ENCODE results near the gene PTMA.

PTMA gene

GRCh38 chr2:231674587-231675338 lies 33.6 kb upstream of the PTMA start:
- peak in 2 of 3 donors; percentile 24 to 47 for DNase-seq (ENCODE audit: low read depth in 3 of 3, low spot score in 1 of 3)

- no peak for DNase-seq (ENCODE audit: low read depth in 3 of 3, low spot score in 1 of 3)
Observed at GRCh38 chr2:231676243-231676642, 32.1 kb upstream of the PTMA start.

GRCh38 chr2:231677632-231678104 lies 30.7 kb upstream of the PTMA start:
- DNase-seq (ENCODE audit: low read depth in 3 of 3, low spot score in 1 of 3) = peak; percentile 61 to 75 (median 73)

- DNase-seq (ENCODE audit: low read depth in 3 of 3, low spot score in 1 of 3) = no peak
Observed at GRCh38 chr2:231679908-231680284, 28.4 kb upstream of the PTMA start.

GRCh38 chr2:231680285-231680991 lies 27.9 kb upstream of the PTMA start:
- DNase-seq (ENCODE audit: low read depth in 3 of 3, low spot score in 1 of 3) = no peak

GRCh38 chr2:231680992-231681852 lies 27.1 kb upstream of the PTMA start:
- no peak for DNase-seq (ENCODE audit: low read depth in 3 of 3, low spot score in 1 of 3)

GRCh38 chr2:231682603-231683291 lies 25.6 kb upstream of the PTMA start:
- no peak for DNase-seq (ENCODE audit: low read depth in 3 of 3, low spot score in 1 of 3)

GRCh38 chr2:231683292-231684235 lies 24.8 kb upstream of the PTMA start:
- no peak for DNase-seq (ENCODE audit: low read depth in 3 of 3, low spot score in 1 of 3)

- no peak for DNase-seq (ENCODE audit: low read depth in 3 of 3, low spot score in 1 of 3)
Observed at GRCh38 chr2:231684314-231685223, 23.8 kb upstream of the PTMA start.

GRCh38 chr2:231685349-231686191 lies 22.8 kb upstream of the PTMA start:
- no peak for DNase-seq (ENCODE audit: low read depth in 3 of 3, low spot score in 1 of 3)

- DNase-seq (ENCODE audit: low read depth in 3 of 3, low spot score in 1 of 3) = no peak
Observed at GRCh38 chr2:231686192-231687100, 21.9 kb upstream of the PTMA start.

GRCh38 chr2:231687133-231687852 lies 21.0 kb upstream of the PTMA start:
- peak in 2 of 3 donors; percentile 54 to 57 for DNase-seq (ENCODE audit: low read depth in 3 of 3, low spot score in 1 of 3)

GRCh38 chr2:231687961-231688360 lies 20.4 kb upstream of the PTMA start:
- no peak for DNase-seq (ENCODE audit: low read depth in 3 of 3, low spot score in 1 of 3)

- no peak for DNase-seq (ENCODE audit: low read depth in 3 of 3, low spot score in 1 of 3)
Observed at GRCh38 chr2:231688719-231689118, 19.6 kb upstream of the PTMA start.

- no peak for DNase-seq (ENCODE audit: low read depth in 3 of 3, low spot score in 1 of 3)
Observed at GRCh38 chr2:231689124-231689893, 19.0 kb upstream of the PTMA start.

Measured in stimulated activated CD4-positive, alpha-beta T cell treated with anti-CD3 and anti-CD28 coated beads, TNF-alpha, amount 100 ng/mL, for 1 hour (primary cell).